HG02642 (cell line): ENCODE results near the gene ANO8.

Experiments used
- ATAC-seq: cut with Tn5 transposase; IDR thresholded peaks from one replicate; pipeline ENCODE4 v1.9.1; 2021; ENCODE audit warnings: mild to moderate bottlenecking; ENCODE audit not compliant: unreplicated experiment, poor library complexity

ANO8 gene

DNA sequence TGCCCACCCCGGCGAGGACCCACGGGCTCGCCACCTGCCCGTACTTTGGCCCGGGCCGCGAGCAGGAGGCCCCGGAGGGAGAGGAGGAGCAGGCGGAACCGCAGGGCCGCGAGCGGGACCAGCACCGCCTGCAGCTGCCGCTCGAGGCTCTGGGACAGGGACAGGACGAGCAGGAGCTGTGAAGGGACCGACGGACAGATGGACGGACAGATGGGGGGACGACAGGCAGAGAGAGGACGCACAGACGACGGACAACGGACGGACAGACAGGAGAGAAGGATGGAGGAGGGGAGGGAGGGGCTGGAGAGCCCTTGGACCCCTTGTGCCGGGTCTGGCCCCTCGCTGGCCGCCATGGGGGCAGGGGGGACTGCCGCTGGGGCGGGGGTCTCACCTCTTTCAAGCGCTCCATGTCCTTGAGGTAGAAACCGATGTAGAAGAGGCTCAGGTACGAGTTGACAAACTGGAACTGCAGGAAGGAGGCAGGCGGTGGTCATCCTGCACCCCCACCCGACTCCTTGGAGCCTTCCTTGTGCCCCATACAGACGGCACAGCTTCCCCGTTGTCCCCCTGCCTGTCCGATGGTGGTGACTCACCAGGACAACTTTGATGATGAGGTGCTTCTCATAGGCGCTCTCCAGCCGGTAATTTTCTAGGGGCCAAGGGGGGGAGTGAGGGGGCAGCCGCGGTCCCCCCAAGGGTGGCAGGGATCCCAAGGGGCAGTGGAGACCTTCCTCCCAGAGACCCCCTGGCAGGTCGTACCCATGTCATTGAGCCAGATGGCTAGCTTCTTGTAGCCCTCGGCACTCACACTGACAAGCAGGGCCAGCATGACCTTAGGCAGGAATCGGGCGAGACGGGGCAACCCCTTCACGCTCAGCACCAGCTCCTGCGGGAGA, 5.0 kb downstream of the ANO8 start:
- ATAC-seq, result no peak

DNA sequence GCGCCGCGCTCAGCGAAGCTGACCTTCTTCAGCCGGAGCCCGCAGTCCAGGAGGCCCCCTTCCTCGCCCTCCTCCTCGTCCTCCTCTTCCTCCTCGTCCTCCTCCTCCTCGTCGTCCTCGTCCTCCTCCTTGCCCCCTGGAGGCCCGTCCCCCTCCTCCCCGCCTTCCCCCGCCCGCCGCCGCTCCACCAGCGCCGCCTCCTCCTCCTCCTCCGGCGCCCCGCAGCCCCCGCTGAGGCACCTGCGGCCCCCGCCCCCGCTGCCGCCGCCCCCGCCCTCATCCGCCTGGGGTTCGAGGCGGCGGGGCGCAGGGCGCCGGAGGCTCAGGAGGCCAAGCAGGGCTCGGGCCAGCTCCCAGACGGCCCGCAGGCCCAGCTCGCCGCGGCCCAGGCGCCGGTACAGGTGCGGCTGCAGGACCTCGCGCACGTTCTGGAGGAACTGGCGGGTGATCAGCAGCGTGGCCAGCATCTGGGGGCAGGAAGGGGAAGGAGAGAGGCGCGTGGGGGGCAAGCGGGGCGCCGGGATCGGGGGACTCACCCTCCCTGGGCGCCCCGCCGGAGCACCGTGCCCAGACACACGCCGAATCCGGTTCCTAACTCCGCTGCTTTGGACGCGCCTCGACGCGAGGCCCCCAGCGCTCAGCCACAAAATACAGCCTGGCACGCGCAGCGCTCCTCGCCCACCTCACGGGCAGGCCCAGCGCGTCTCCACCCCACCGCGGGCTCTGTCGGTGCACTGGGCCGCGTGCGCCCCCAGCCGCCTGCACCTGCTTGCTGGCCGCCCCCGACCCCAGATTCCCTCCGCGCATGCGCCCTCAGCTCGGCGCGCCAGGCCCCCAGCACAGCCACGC, 5.9 kb downstream of the ANO8 start:
- ATAC-seq, result no peak

- no peak for ATAC-seq
Measured at GRCh38 chr19:17327654-17328516, 6.8 kb downstream of the ANO8 start.

DNA sequence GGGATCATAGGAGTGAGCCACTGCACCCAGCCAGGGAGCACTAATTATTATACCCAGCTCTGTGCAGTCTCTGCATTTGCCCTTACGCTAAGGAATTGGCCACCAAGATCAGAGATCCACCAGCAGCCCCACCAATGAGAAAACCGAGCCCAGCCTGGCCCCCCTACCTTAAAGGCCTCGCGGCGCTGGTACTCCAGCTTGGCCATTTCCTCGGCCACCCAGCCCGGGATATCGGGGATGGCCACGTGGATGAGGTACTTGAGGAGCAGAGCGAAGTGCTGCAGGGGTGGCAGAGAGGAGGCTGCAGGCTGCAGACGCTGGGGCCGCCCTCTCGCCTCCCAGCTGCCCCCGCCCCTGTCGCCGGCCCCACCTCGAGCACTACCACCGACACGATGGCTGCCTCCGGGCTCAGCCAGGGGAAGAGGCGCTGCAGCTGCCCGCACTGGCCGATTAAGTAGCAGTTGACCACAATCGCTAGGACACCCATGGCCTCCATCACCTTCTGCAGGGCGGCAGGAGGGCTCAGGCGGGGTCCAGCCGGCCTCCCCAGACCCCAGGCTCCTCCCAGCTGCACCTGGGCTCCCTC, 7.5 kb downstream of the ANO8 start:
- ATAC-seq, result no peak

GRCh38 chr19:17326595-17326966, 8.1 kb downstream of the ANO8 start:
- no peak for ATAC-seq

DNA sequence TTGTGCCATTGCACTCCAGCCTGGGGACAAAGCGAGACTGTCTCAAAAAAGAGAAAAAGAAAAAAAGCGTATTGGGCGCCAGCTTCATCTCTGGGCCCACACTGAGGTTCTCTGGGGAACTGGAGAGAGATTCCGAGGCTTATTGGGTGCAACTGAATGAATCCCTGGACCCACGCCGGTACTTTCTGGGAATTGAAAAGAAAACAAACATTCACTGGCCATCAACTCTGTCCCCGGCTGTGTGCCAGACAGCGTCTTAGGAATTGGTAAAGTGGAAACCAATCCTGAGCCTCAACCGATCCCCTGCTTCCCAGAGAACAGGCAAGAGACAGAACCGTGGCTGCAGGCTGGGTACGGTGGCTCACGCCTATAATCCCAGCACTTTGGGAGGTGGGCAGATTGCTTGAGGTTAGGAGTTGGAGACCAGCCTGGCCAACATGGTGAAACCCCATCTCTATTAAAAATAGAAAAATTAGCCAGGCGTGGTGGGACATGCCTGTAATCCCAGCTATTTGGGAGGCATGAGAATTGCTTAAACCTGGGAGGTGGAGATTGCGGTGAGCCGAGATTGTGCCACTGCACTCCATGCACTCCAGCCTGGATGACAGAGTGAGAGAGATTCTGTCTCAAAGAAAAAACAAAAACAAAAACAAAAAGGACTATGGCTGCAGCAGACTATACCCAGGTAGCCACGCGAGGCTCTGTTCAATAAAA, 8.6 kb downstream of the ANO8 start:
- ATAC-seq, result no peak

DNA sequence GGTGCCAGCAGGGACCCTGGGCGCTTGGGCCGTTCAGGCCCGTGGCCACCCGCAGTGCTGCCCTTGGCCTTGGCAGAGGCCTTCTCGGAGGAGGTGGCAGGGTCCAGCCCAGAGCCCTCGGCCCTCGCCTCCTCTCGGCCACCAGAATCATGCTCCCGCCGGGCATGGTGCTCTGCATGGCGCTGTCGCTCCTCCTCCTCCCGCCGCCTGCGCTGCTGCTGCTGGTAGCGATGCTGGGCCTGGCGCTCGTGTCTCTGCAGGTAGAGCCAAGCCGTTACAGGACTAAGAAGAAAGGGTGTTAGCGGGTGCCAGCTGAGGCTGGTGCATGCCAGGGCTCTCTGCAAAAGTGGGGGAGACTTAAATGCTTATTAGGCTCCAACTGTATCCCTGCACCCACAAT, 9.5 kb downstream of the ANO8 start:
- no peak for ATAC-seq

DNA sequence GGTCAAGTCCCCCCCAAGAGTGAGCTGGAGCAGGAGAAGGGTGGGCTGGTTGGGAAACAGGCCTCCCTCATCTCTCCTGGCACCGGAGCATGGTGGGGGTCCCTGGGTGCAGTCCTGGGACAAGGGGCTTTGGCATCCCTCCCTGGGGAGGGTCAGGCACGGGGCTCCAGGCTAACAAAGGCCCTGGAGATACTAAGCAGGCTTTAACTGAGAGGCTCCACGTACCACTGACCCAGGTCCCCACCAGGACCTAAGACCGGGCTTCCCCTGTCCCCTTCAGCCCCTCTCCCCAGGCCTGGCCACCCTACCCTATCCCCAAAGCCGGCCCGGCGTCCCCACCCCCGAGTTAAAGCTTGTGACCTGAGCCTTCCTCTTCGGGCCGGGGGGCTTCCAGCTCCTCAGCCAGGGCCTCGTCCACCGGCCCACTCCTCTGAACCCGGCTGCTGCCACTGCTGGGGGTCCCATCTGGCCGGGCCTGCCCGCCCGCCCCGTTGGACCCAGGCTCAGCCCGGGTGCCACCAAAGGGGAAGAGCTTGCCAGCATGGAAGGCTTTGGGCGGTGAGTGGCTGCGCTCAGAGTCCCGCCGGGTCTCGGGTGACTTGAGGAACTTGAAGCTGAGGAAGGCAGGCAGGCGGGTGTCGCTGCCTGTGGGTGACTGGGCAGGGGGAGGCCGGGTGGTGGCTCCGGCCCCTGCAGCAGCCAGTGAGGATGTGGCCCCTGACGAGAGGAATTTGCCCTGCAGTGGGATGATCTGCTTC, 10.1 kb downstream of the ANO8 start:
- ATAC-seq, result no peak

DNA sequence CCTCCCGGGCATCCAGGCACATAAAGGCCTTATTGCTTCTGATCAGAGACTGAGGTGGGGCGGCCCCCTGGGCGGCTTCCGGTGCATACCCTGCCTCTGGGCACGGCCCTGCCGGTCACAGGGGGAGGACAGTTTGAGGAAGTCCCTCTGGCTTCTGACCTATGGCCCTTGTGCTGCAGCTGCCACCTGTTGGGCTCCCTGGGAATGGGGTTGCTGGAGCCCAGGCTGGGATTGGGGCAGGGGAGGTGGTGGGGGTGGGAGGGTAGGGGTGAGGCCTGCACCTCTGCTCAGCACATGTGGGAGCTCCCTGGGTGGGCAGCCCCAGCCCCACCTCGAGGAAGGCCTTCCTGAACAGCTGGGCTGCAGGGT, 10.7 kb downstream of the ANO8 start:
- no peak for ATAC-seq

DNA sequence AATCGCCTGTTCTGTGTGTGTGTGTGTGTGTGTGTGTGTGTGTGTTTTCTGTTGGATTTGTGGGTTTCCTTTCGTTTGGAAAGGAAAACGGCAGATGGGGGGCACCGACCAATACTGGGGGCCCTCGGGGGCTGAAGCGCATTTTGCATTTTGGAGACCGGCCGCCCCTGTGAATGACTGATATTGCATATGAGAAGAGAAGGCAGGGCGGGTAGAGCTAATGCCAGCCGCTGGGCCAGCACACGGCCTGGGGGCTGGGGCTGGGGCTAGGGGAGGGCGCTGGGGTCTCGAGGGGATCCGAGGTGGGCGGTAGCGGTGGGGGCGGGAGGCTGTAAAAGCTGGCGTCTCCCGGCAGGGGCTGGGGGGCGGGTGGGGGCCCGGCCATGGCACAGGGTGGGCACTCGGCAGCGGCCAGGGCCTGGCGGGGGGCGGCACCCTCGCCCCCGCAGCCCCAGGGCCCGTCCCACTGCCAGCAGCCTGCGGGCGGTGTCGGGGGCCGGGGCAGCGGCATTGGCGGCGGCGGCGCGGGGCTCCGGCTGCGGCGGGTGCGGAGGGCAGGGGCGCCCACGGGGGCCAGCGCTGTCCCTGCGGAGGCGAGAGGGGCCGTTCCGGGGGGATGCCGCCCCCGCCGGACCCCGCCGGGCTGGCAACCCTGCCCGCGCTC, 11.2 kb downstream of the ANO8 start:
- no peak for ATAC-seq

GRCh38 chr19:17322854-17323253, 11.8 kb downstream of the ANO8 start:
- ATAC-seq, result no peak

GRCh38 chr19:17321655-17322489, 12.8 kb downstream of the ANO8 start:
- no peak for ATAC-seq

- no peak for ATAC-seq
Measured at GRCh38 chr19:17320435-17320834, 14.2 kb downstream of the ANO8 start.

DNA sequence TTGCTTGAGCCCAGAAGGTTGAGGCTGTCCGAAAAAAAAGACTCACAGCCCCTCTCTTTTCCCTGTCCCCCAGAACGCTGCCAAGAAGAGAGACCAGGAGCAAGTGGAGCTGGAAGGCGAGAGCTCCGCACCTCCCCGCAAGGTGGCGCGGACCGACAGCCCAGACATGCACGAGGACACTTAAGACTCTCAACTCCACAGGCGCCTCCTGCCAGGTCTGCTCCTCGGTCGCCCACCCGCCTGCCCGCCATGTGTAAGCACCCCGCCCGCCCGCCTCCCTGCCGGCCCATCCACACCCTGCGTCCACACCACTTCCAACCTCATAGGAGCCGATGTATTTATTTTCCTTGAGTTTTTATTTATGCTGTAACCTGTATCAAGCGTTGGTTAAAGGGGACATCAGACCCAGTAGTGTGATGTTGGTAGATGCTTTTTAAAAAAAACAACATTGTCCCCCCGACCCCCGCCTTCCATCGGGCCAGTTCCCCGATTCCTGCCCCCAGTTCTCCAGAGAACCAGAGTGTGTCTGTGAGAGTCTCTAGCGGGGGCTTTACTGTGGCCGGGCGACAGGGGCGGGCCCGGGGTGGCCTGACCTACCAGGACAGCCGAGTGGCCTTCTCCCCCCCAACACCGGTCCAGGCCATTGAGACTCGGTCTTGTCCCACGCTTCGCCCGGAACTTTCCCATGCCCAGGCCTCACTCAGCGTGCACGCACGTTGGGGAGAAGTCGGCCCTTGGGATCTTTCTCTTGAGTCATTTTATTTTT, 15.0 kb downstream of the ANO8 start:
- ATAC-seq, result no peak

DNA sequence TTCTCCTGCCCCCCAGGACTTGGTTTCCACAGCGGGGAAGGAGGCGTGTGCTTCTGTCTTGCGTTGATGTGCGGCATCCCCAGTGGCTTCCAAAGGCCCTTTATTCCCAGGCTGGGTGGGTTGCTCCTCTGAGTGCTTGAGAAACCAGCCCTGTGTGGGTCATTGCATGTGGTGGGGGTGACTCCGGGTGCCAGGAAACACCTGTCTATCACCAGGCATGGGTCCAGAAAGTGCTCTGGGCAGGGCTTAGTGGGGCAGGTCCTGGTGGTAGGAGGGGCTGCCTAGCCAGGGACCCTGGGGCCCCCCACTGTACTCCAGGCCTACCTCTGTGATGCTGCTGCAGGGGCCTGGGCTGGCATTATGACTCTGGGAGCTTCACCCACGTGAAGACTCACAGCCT, 15.7 kb downstream of the ANO8 start:
- ATAC-seq, result no peak

- ATAC-seq, result no peak
Measured at GRCh38 chr19:17314007-17314593, 20.6 kb downstream of the ANO8 start.
